Islet precursor cell (in vitro differentiated cells): ENCODE results near the gene CFAP61.

ENCODE experiments used
- DNase-seq: peaks from one replicate; pipeline ENCODE4 v3.0.0-alpha.2; 2018

Gene CFAP61

GRCh38 chr20:20369250-20370093, 317.1 kb downstream of the CFAP61 start:
- DNase-seq, result peak; percentile 59

- DNase-seq, result peak; percentile 57
Observed at GRCh38 chr20:20370094-20370575, 317.8 kb downstream of the CFAP61 start.

- no peak for DNase-seq
Observed at GRCh38 chr20:20371083-20371482, 318.8 kb downstream of the CFAP61 start.

- DNase-seq, result no peak
Observed at GRCh38 chr20:20371681-20372080, 319.3 kb downstream of the CFAP61 start.

- DNase-seq, result peak; percentile 88
Observed at GRCh38 chr20:20373091-20373571, 320.8 kb downstream of the CFAP61 start.

GRCh38 chr20:20375862-20376261, 323.5 kb downstream of the CFAP61 start:
- DNase-seq, result no peak

GRCh38 chr20:20386192-20386591, 333.9 kb downstream of the CFAP61 start:
- no peak for DNase-seq

- no peak for DNase-seq
Observed at GRCh38 chr20:20390393-20390792, 338.1 kb downstream of the CFAP61 start.

GRCh38 chr20:20391115-20391514, 338.8 kb downstream of the CFAP61 start:
- DNase-seq, result no peak

- no peak for DNase-seq
Observed at GRCh38 chr20:20391766-20392165, 339.4 kb downstream of the CFAP61 start.

GRCh38 chr20:20393207-20394120, 341.1 kb downstream of the CFAP61 start:
- DNase-seq, result no peak

GRCh38 chr20:20395087-20395486, 342.8 kb downstream of the CFAP61 start:
- no peak for DNase-seq

GRCh38 chr20:20395903-20396568, 343.7 kb downstream of the CFAP61 start:
- no peak for DNase-seq

- no peak for DNase-seq
Observed at GRCh38 chr20:20396794-20397193, 344.5 kb downstream of the CFAP61 start.

GRCh38 chr20:20398123-20398522, 345.8 kb downstream of the CFAP61 start:
- DNase-seq, result no peak

GRCh38 chr20:20399531-20400500, 347.5 kb downstream of the CFAP61 start:
- DNase-seq, result no peak

- DNase-seq, result no peak
Observed at GRCh38 chr20:20401991-20402390, 349.7 kb downstream of the CFAP61 start.

- DNase-seq, result no peak
Observed at GRCh38 chr20:20404633-20405032, 352.3 kb downstream of the CFAP61 start.

- DNase-seq, result no peak
Observed at GRCh38 chr20:20405623-20406022, 353.3 kb downstream of the CFAP61 start.

GRCh38 chr20:20406306-20406705, 354.0 kb downstream of the CFAP61 start:
- DNase-seq, result no peak
